CD4-positive, alpha-beta memory T cell (primary cell): Measurements from ENCODE around the gene PNPLA7. TPM values are rescaled to one million over a fixed set of nuclear protein-coding genes. Genes with fewer than 3 reads are reported as not detected.
A peak's percentile ranks its signal among the peaks of the same experiment; 100 is the strongest.

Experiments used
- CTCF ChIA-PET: fragments of 350-600 bp; sonication (Branson Sonifier 250); formaldehyde crosslinking; loops from one replicate; lab custom pipeline; 2021; ENCODE audit warnings: inconsistent platforms; ENCODE audit not compliant: partially characterized antibody; lab: Charles Lee
- POLR2A ChIA-PET: fragments of 350-600 bp; sonication (Branson Sonifier 250); formaldehyde crosslinking; loops from one replicate; lab custom pipeline; 2021; ENCODE audit not compliant: partially characterized antibody; lab: Charles Lee
- DNase-seq, 5 donors: peaks; one replicate each; pipeline versions ENCODE4 v3.0.0 to v3.0.0-alpha.2; 2020 to 2022; ENCODE audit warnings: mixed read lengths in 1 of 5
- H3K27ac ChIP-seq: one replicate; pipeline ENCODE4 v1.7.0; 2013; ENCODE audit warnings: low read depth, low read length
- H3K27me3 ChIP-seq: 2 replicates; pipeline ENCODE4 v1.7.0; 2013; ENCODE audit warnings: mild to moderate bottlenecking, low read length, moderate library complexity; ENCODE audit not compliant: insufficient read depth
- H3K36me3 ChIP-seq: 2 replicates; pipeline ENCODE4 v1.7.0; 2013; ENCODE audit warnings: mild to moderate bottlenecking, low read length, moderate library complexity; ENCODE audit not compliant: insufficient read depth
- H3K4me1 ChIP-seq: 2 replicates; pipeline ENCODE4 v1.7.0; 2013; ENCODE audit warnings: mild to moderate bottlenecking, low read length, moderate library complexity; ENCODE audit not compliant: insufficient read depth
- H3K4me3 ChIP-seq, 2 donors: one replicate each; pipeline ENCODE4 v1.7.0; 2013; ENCODE audit warnings: low read length in 2 of 2, mild to moderate bottlenecking in 1 of 2
- H3K9me3 ChIP-seq, 2 donors: one replicate each; pipeline ENCODE4 v1.7.0; 2013; ENCODE audit warnings: low read length in 2 of 2, control low read depth in 1 of 2; ENCODE audit not compliant: control insufficient read depth in 1 of 2
- H3K27ac Mint-ChIP-seq, 7 donors: one replicate each; pipeline ENCODE4 v1.8.0; 2020 to 2021; ENCODE audit warnings: mixed read lengths in 7 of 7, mild to moderate bottlenecking in 6 of 7, inconsistent platforms in 3 of 7, moderate library complexity in 3 of 7
- H3K27me3 Mint-ChIP-seq, 2 donors: one replicate each; pipeline ENCODE4 v1.8.0; 2020 to 2021; ENCODE audit warnings: mixed read lengths in 2 of 2
- H3K36me3 Mint-ChIP-seq, 2 donors: one replicate each; pipeline ENCODE4 v1.8.0; 2020 to 2021; ENCODE audit warnings: mixed read lengths in 2 of 2, inconsistent platforms in 1 of 2, mild to moderate bottlenecking in 1 of 2
- H3K4me1 Mint-ChIP-seq, 4 donors: one replicate each; pipeline ENCODE4 v1.8.0; 2020 to 2021; ENCODE audit warnings: mixed read lengths in 4 of 4, mild to moderate bottlenecking in 1 of 4
- H3K4me3 Mint-ChIP-seq, 8 donors: one replicate each; pipeline ENCODE4 v1.8.0; 2020 to 2021; ENCODE audit warnings: mixed read lengths in 8 of 8, mild to moderate bottlenecking in 7 of 8, moderate library complexity in 6 of 8, inconsistent platforms in 3 of 8
- H3K9me3 Mint-ChIP-seq, 8 donors: one replicate each; pipeline ENCODE4 v1.8.0; 2020 to 2021; ENCODE audit warnings: mixed read lengths in 8 of 8, mild to moderate bottlenecking in 5 of 8, inconsistent platforms in 3 of 8, moderate library complexity in 1 of 8
- intact Hi-C: fragments of 100-400 bp; cut with micrococcal nuclease; formaldehyde crosslinking; loops from one replicate; pipeline ENCODE4 v1.15.1; 2023
- polyA plus RNA-seq, 2 donors: library from polyadenylated mRNA; unstranded; fragments of 300-500 nt; fragmentation: Illumina TruSeq; gene quantifications; one replicate each; pipeline ENCODE4 v1.2.3, GENCODE V29; 2021
- total RNA-seq, 2 experiments: library from RNA; stranded (reverse); gene quantifications; one replicate each; pipeline ENCODE4 v1.2.3, GENCODE V29; 2021

Gene PNPLA7
- total and polyA plus RNA-seq, 4 experiments from 2014 or later = 0.98 to 15.7 (median 15.5) TPM; not detected in 1

GRCh38 chr9:137434498-137435380, 115.5 kb downstream of the PNPLA7 start:
- ChIA-PET CTCF (no interaction called here), POLR2A (interaction anchor here (1.6 kb wide), 1 partner anchor 12 kb away, joined by 7 read pairs; the partner anchor contains the start of genes EXD3 and NOXA1)
- H3K4me3 Mint-ChIP-seq = no peak overlapping the region
- intact Hi-C loops = no loop called here
- H3K27me3 Mint-ChIP-seq = no peaks in the 10 kb centered on the region
- DNase-seq = no peak
- Histone ChIP-seq H3K4me3 (no peak overlapping the region), H3K36me3 (no peaks in the 10 kb centered on the region), H3K27me3 (no peaks in the 10 kb centered on the region), H3K9me3 (no peaks in the 10 kb centered on the region), H3K4me1 (no peaks in the 10 kb centered on the region), H3K27ac (no peak overlapping the region)
- no peak overlapping the region for H3K27ac Mint-ChIP-seq
- H3K4me1 Mint-ChIP-seq = no peaks in the 10 kb centered on the region
- H3K36me3 Mint-ChIP-seq = no peaks in the 10 kb centered on the region
- H3K9me3 Mint-ChIP-seq = no peaks in the 10 kb centered on the region

- no peak for DNase-seq
- Histone ChIP-seq H3K9me3 (no peaks in the 10 kb centered on the region), H3K36me3 (no peaks in the 10 kb centered on the region), H3K27ac (no peak overlapping the region), H3K4me3 (no peak overlapping the region), H3K4me1 (no peaks in the 10 kb centered on the region), H3K27me3 (no peaks in the 10 kb centered on the region)
- H3K4me1 Mint-ChIP-seq = no peaks in the 10 kb centered on the region
- no peaks in the 10 kb centered on the region for H3K9me3 Mint-ChIP-seq
- ChIA-PET CTCF (no interaction called here), POLR2A (interaction anchor here (1.6 kb wide), 1 partner anchor 11 kb away, joined by 7 read pairs; the partner anchor contains the start of genes EXD3 and NOXA1)
- H3K36me3 Mint-ChIP-seq = no peaks in the 10 kb centered on the region
- intact Hi-C loops = no loop called here
- H3K4me3 Mint-ChIP-seq = no peak overlapping the region
- H3K27me3 Mint-ChIP-seq = no peaks in the 10 kb centered on the region
- no peak overlapping the region for H3K27ac Mint-ChIP-seq
Observed at GRCh38 chr9:137433916-137434431, 116.2 kb downstream of the PNPLA7 start.

- H3K27ac Mint-ChIP-seq = no peak overlapping the region
- H3K27ac ChIP-seq = no peak overlapping the region
- CTCF ChIA-PET = no interaction called here
Observed at GRCh38 chr9:137433349-137433915, 116.8 kb downstream of the PNPLA7 start.

GRCh38 chr9:137432687-137433348, 117.4 kb downstream of the PNPLA7 start:
- no peak overlapping the region for H3K4me3 Mint-ChIP-seq
- no peaks in the 10 kb centered on the region for H3K9me3 Mint-ChIP-seq
- H3K36me3 Mint-ChIP-seq = no peaks in the 10 kb centered on the region
- H3K27ac Mint-ChIP-seq = no peak overlapping the region
- Histone ChIP-seq H3K27me3 (no peaks in the 10 kb centered on the region), H3K4me1 (no peaks in the 10 kb centered on the region), H3K27ac (no peak overlapping the region), H3K36me3 (no peaks in the 10 kb centered on the region), H3K9me3 (no peaks in the 10 kb centered on the region), H3K4me3 (no peak overlapping the region)
- no peaks in the 10 kb centered on the region for H3K4me1 Mint-ChIP-seq
- no peaks in the 10 kb centered on the region for H3K27me3 Mint-ChIP-seq
- ChIA-PET CTCF (no interaction called here), POLR2A (interaction anchor here (1.6 kb wide), 1 partner anchor 10 kb away, joined by 7 read pairs; the partner anchor contains the start of genes EXD3 and NOXA1)
- intact Hi-C loops = no loop called here
- no peak for DNase-seq

More at GRCh38 chr9:137433349-137433915, 116.8 kb downstream of the PNPLA7 start:
- Histone ChIP-seq H3K9me3 (no peaks in the 10 kb centered on the region), H3K27me3 (no peaks in the 10 kb centered on the region), H3K4me3 (no peak overlapping the region), H3K4me1 (no peaks in the 10 kb centered on the region), H3K36me3 (no peaks in the 10 kb centered on the region)
- no peaks in the 10 kb centered on the region for H3K4me1 Mint-ChIP-seq
- no peak overlapping the region for H3K4me3 Mint-ChIP-seq
- no peak for DNase-seq
- H3K9me3 Mint-ChIP-seq = no peaks in the 10 kb centered on the region
- H3K27me3 Mint-ChIP-seq = no peaks in the 10 kb centered on the region
- intact Hi-C loops = no loop called here
- POLR2A ChIA-PET = interaction anchor here (1.6 kb wide), 1 partner anchor 11 kb away, joined by 7 read pairs; the partner anchor contains the start of genes EXD3 and NOXA1
- no peaks in the 10 kb centered on the region for H3K36me3 Mint-ChIP-seq

- Mint-ChIP-seq H3K4me1 (no peaks in the 10 kb centered on the region), H3K27ac (no peak overlapping the region), H3K4me3 (no peak overlapping the region), H3K36me3 (no peaks in the 10 kb centered on the region), H3K9me3 (no peaks in the 10 kb centered on the region), H3K27me3 (no peaks in the 10 kb centered on the region)
- no peaks in the 10 kb centered on the region for H3K27me3 ChIP-seq
- H3K4me1 ChIP-seq = no peaks in the 10 kb centered on the region
- no peaks in the 10 kb centered on the region for H3K36me3 ChIP-seq
- H3K9me3 ChIP-seq = no peaks in the 10 kb centered on the region
- peak in 1 of 5 donors; percentile 22 for DNase-seq
- CTCF ChIA-PET = interaction anchor here (1.0 kb wide), 1 partner anchor 12 kb away, joined by 4 read pairs; no protein-coding TSS in a partner anchor
- intact Hi-C loops = no loop called here
- H3K4me3 ChIP-seq = no peak overlapping the region
- H3K27ac ChIP-seq = no peak overlapping the region
- POLR2A ChIA-PET = no interaction called here
Observed at GRCh38 chr9:137431416-137431931, 118.7 kb downstream of the PNPLA7 start.

- no peak overlapping the region for H3K4me3 Mint-ChIP-seq
- POLR2A ChIA-PET = no interaction called here
- H3K9me3 ChIP-seq = no peaks in the 10 kb centered on the region
- peak in 1 of 5 donors; percentile 12 for DNase-seq
- no peaks in the 10 kb centered on the region for H3K27me3 Mint-ChIP-seq
- no peaks in the 10 kb centered on the region for H3K4me1 ChIP-seq
- H3K27ac ChIP-seq = no peak overlapping the region
- H3K4me3 ChIP-seq = no peak overlapping the region
- CTCF ChIA-PET = interaction anchor here (1.7 kb wide), 1 partner anchor 13 kb away, joined by 5 read pairs; no protein-coding TSS in a partner anchor
- intact Hi-C loops = no loop called here
- H3K4me1 Mint-ChIP-seq = no peaks in the 10 kb centered on the region
- no peaks in the 10 kb centered on the region for H3K27me3 ChIP-seq
- H3K27ac Mint-ChIP-seq = no peak overlapping the region
- no peaks in the 10 kb centered on the region for H3K36me3 Mint-ChIP-seq
- H3K9me3 Mint-ChIP-seq = no peaks in the 10 kb centered on the region
- H3K36me3 ChIP-seq = no peaks in the 10 kb centered on the region
Observed at GRCh38 chr9:137430723-137431415, 119.3 kb downstream of the PNPLA7 start.
